Colonic mucosa (tissue), 4 donors: Measurements from ENCODE around the gene GALNT10. TPM values are rescaled to one million over a fixed set of nuclear protein-coding genes. Genes with fewer than 3 reads are reported as not detected.

Source experiments
- DNase-seq: peaks from one replicate; pipeline ENCODE4 v3.0.0-alpha.2; 2020
- H3K27ac ChIP-seq: fragments of 200-600 bp; one replicate; pipeline ENCODE4 v1.8.0; 2021
- H3K27me3 ChIP-seq: fragments of 200-600 bp; one replicate; pipeline ENCODE4 v1.8.0; 2021
- H3K36me3 ChIP-seq: fragments of 200-600 bp; one replicate; pipeline ENCODE4 v1.8.0; 2021
- H3K4me1 ChIP-seq: fragments of 200-600 bp; one replicate; pipeline ENCODE4 v1.8.0; 2021; ENCODE audit warnings: mild to moderate bottlenecking
- H3K4me3 ChIP-seq: fragments of 200-600 bp; one replicate; pipeline ENCODE4 v1.8.0; 2021
- H3K9ac ChIP-seq, 2 donors: one replicate each; pipeline ENCODE4 v1.7.0; 2013; ENCODE audit warnings: control low read depth in 2 of 2, low read depth in 2 of 2, low read length in 2 of 2
- H3K9me3 ChIP-seq: fragments of 200-600 bp; one replicate; pipeline ENCODE4 v1.8.0; 2021
- intact Hi-C: fragments of 100-400 bp; cut with DNase I; formaldehyde crosslinking; loops from one replicate; pipeline ENCODE4 v1.14.1; 2022
- total RNA-seq, 2 donors: library from RNA; stranded (reverse); fragmentation: NEBNext Ultra II Directional in 1 of 2; extraction: Animal tissue kit (Norgen Biotek cat#: 25700) in 1 of 2; gene quantifications; one replicate each; pipeline ENCODE4 v1.2.1, GENCODE V29; 2021
- TF ChIP-seq, protein P1 (sequence below): fragments of 200-600 bp; IDR thresholded peaks from one replicate; pipeline ENCODE4 v1.8.0; 2022; ENCODE audit warnings: antibody characterized with exemption, mild to moderate bottlenecking
- donor health status: healthy.
- donor health status: DM: no; HTN: no; CAD: no.
- donor health status: DM: no; HTN: no; CAD: no.

The GALNT10 gene
- total RNA-seq, 2 donors from 2014 or later: 40.0 to 46.7 TPM

DNA sequence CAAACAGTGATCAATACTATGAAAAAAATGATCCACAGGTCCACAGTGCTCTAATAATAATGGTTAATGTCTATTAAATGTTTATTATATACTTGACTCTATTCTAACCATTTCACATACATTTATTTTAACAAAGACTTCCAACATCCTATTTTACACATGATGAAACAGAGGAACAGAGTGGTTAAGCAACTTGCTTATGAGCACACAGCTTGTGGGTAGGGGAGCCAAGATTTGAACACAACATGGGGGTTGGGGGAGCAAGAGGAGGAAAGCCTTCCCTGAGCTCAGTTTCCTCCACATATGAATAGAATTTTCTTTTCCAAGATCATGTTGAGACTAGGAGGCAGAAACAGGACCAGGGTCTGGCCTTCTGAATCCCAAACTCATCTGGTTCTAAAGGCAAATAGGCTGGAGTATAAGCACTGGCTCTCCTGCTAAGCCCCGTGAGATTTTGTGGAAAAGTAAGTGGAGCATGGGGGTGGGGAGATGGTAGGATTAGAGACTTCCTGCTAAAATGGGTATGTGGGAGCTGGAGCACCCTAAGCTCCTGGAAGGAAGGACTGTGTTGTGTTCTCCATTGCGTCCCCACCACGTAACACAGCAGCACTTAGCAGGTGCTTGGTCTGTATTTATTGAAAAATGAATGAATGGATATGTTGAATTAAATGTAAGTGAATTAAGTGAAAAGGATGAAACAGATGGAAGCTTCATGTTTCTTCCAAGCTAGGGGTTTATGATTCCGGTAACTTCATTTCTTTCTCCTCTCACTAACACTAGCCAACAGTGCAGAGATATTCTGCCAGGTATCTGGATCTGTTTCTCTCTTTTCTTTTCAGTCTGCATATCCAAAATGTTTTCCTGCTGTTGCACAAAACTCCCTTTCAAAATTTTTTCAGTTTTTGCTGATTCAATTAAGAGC is 26.9 kb upstream of the GALNT10 start:
- H3K27me3 ChIP-seq: no peaks in the 10 kb centered on the region
- no peaks in the 10 kb centered on the region for H3K9me3 ChIP-seq
- DNase-seq: no peak
- intact Hi-C loops: no loop called here
- H3K27ac ChIP-seq: no peak overlapping the region
- H3K4me3 ChIP-seq: no peak overlapping the region
- no peaks in the 10 kb centered on the region for H3K36me3 ChIP-seq
- H3K9ac ChIP-seq: no peak overlapping the region
- no peaks in the 10 kb centered on the region for H3K4me1 ChIP-seq
- TF ChIP-seq, protein P1, sequence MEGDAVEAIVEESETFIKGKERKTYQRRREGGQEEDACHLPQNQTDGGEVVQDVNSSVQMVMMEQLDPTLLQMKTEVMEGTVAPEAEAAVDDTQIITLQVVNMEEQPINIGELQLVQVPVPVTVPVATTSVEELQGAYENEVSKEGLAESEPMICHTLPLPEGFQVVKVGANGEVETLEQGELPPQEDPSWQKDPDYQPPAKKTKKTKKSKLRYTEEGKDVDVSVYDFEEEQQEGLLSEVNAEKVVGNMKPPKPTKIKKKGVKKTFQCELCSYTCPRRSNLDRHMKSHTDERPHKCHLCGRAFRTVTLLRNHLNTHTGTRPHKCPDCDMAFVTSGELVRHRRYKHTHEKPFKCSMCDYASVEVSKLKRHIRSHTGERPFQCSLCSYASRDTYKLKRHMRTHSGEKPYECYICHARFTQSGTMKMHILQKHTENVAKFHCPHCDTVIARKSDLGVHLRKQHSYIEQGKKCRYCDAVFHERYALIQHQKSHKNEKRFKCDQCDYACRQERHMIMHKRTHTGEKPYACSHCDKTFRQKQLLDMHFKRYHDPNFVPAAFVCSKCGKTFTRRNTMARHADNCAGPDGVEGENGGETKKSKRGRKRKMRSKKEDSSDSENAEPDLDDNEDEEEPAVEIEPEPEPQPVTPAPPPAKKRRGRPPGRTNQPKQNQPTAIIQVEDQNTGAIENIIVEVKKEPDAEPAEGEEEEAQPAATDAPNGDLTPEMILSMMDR: no peak

DNA sequence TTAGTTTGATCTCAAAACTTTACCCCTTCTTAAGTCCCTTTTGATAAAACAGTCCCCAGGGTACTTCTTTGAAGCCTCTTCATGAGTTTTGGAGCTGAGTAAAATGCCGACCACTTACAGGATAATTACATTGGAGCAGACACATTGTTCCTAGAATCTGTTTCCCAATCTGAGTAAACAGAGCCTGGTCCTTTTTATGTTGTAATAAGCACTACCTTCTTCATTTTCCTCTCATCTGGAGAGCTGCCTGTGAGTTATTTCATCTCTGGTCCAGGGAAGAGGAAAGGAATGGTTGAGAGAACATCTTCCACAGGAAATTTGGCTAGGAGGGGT is 26.3 kb upstream of the GALNT10 start:
- H3K27ac ChIP-seq: no peak overlapping the region
- no peaks in the 10 kb centered on the region for H3K4me1 ChIP-seq
- TF ChIP-seq, protein P1: no peak
- no peak overlapping the region for H3K4me3 ChIP-seq
- intact Hi-C loops: no loop called here
- no peaks in the 10 kb centered on the region for H3K36me3 ChIP-seq
- no peaks in the 10 kb centered on the region for H3K9me3 ChIP-seq
- H3K9ac ChIP-seq: no peak overlapping the region
- no peak for DNase-seq
- H3K27me3 ChIP-seq: no peaks in the 10 kb centered on the region

DNA sequence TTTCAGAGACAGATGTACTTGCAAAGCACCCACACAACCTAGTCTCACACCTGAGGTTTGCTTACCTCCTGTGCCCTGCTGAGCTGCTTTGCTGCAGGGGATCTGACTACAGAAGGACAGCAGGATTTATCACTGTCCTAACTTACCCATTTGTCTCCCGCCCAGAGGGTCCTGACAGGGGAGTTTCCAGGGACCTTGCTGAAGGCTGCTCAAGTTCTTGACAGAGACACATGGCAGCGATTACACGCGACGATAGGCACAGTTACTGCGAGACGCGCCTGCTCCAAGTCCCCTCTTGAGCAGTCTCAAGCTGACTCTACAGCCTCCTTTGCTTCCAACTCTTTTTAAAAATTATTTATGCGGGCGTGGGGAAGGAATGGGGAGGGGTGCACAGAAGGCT is 24.6 kb upstream of the GALNT10 start:
- intact Hi-C loops: no loop called here
- no peak for DNase-seq
- no peaks in the 10 kb centered on the region for H3K9me3 ChIP-seq
- H3K27ac ChIP-seq: no peak overlapping the region
- H3K27me3 ChIP-seq: no peaks in the 10 kb centered on the region
- no peak overlapping the region for H3K4me3 ChIP-seq
- no peak overlapping the region for H3K9ac ChIP-seq
- TF ChIP-seq, protein P1: no peak
- H3K36me3 ChIP-seq: no peaks in the 10 kb centered on the region
- H3K4me1 ChIP-seq: no peaks in the 10 kb centered on the region

DNA sequence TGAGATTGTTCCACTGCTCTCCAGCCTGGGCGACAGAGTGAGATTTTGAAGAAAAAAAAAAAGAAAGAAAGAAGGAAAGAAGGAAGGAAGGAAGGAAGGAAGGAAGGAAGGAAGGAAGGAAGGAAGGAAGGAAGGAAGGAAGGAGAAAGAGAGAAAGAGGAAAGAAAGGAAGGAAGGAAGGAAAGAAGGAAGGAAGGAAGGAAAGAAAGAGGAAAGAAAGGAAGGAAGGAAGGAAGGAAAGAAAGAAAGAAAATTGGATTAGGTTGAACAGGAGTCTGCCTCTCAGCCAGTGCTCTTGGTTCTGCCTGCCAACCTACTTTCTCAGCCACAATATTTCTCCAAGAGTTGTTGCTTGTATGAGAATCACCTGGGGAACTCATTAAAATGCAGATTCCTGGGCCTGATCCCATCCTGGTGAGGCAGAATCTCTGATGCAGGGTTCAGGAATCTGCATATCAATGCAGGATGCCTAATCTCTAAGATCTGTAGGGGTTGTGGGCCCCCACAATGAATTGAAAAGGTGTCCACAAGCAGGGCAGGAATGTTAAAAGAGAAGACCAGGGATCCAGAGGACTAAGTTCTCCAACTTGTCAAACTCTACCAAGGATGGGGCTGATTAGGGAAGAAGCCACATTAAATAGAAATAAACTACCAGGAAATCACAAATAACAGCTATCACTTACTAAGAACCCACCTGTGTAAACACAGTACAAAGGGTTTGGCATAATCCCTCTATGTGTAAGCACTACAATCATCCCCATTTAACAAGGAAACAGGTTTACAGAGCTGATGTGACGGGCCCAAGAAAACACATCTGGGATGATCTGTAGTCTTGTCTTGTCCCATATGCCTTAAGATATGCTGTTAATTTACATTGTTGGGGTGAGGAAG is 23.4 kb upstream of the GALNT10 start:
- H3K27me3 ChIP-seq: no peaks in the 10 kb centered on the region
- no peak overlapping the region for H3K27ac ChIP-seq
- no peak overlapping the region for H3K9ac ChIP-seq
- intact Hi-C loops: no loop called here
- no peaks in the 10 kb centered on the region for H3K36me3 ChIP-seq
- no peaks in the 10 kb centered on the region for H3K4me1 ChIP-seq
- TF ChIP-seq, protein P1: no peak
- H3K4me3 ChIP-seq: no peak overlapping the region
- DNase-seq: no peak
- H3K9me3 ChIP-seq: no peaks in the 10 kb centered on the region

DNA sequence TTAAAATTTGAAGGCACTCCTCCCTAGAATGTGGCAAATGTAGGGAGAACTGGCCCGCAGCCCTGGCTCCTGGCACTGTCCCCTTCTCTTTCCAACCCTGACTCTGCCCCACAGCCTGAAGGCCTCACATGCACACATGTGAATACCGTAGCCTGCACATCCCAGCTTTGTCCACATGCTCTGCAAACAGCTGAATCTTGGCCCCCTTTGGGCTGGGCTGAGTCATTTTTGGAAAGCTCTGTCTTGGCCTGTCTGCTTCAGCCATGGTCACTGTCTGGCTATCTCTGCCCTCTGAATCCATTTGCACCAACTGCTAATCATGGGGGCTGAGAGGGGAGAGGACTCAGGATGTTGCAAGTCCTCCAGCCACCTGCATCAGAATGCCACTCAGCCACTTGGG is 22.1 kb upstream of the GALNT10 start:
- no peaks in the 10 kb centered on the region for H3K4me1 ChIP-seq
- TF ChIP-seq, protein P1: no peak
- DNase-seq: no peak
- intact Hi-C loops: no loop called here
- no peaks in the 10 kb centered on the region for H3K9me3 ChIP-seq
- no peaks in the 10 kb centered on the region for H3K27me3 ChIP-seq
- H3K36me3 ChIP-seq: no peaks in the 10 kb centered on the region
- H3K9ac ChIP-seq: no peak overlapping the region
- no peak overlapping the region for H3K27ac ChIP-seq
- no peak overlapping the region for H3K4me3 ChIP-seq
